Stimulated activated CD8-positive, alpha-beta memory T cell treated with anti-CD3 and anti-CD28 coated beads, Interleukin-2, amount 100 ng/mL, for 48 hours (primary cell): Measurements from ENCODE around the gene OPN4.
"Not testable (repeated sequence)": the region's sequence is repeated elsewhere in the genome, so short reads cannot be mapped to it uniquely, and the experiment has no call there.

Experiments
- DNase-seq, 2 donors: peaks; one replicate each; pipeline ENCODE4 v3.0.0-alpha.2; 2020; ENCODE audit warnings: low read depth in 2 of 2

OPN4 gene

GRCh38 chr10:86654411-86655172 lies at the start of gene OPN4:
Gene OPN4 (plus strand): TSS chr10:86654547. CDS start chr10:86654784, 237 bp downstream.
- no peak for DNase-seq

- DNase-seq: no peak
Measured at GRCh38 chr10:86607674-86608073, 46.7 kb upstream of the OPN4 start.

- no peak for DNase-seq
Measured at GRCh38 chr10:86609920-86610319, 44.4 kb upstream of the OPN4 start.

GRCh38 chr10:86611386-86611785 lies 43.0 kb upstream of the OPN4 start:
- DNase-seq: no peak

- no peak for DNase-seq
Measured at GRCh38 chr10:86613096-86613495, 41.3 kb upstream of the OPN4 start.

- no peak for DNase-seq
Measured at GRCh38 chr10:86613905-86614304, 40.4 kb upstream of the OPN4 start.

- DNase-seq: no peak
Measured at GRCh38 chr10:86614853-86615252, 39.5 kb upstream of the OPN4 start.

- DNase-seq: not testable (repeated sequence)
Measured at GRCh38 chr10:86617278-86617677, 37.1 kb upstream of the OPN4 start.

- no peak for DNase-seq
Measured at GRCh38 chr10:86628311-86628710, 26.0 kb upstream of the OPN4 start.

- DNase-seq: no peak
Measured at GRCh38 chr10:86630079-86630478, 24.3 kb upstream of the OPN4 start.

GRCh38 chr10:86632009-86632800 lies 22.1 kb upstream of the OPN4 start:
- DNase-seq: no peak

GRCh38 chr10:86632951-86633350 lies 21.4 kb upstream of the OPN4 start:
- no peak for DNase-seq

GRCh38 chr10:86635402-86635801 lies 18.9 kb upstream of the OPN4 start:
- no peak for DNase-seq

GRCh38 chr10:86636311-86636710 lies 18.0 kb upstream of the OPN4 start:
- DNase-seq: no peak

GRCh38 chr10:86642021-86642420 lies 12.3 kb upstream of the OPN4 start:
- DNase-seq: no peak

- DNase-seq: no peak
Measured at GRCh38 chr10:86642499-86642898, 11.8 kb upstream of the OPN4 start.

GRCh38 chr10:86644152-86644793 lies 10.1 kb upstream of the OPN4 start:
- no peak for DNase-seq

GRCh38 chr10:86644794-86645445 lies 9.4 kb upstream of the OPN4 start:
- no peak for DNase-seq

- not testable (repeated sequence) for DNase-seq
Measured at GRCh38 chr10:86645621-86646165, 8.7 kb upstream of the OPN4 start.

GRCh38 chr10:86646532-86646931 lies 7.8 kb upstream of the OPN4 start:
- DNase-seq: no peak

- DNase-seq: no peak
Measured at GRCh38 chr10:86646933-86647332, 7.4 kb upstream of the OPN4 start.
